A673 (cell line): ENCODE data around the gene SMIM21. TPM values are rescaled to one million over a fixed set of nuclear protein-coding genes. Genes with fewer than 3 reads are reported as not detected.

ENCODE experiments used
- BruUV-seq: library from RNA; stranded (reverse); fragments of 400-500 nt; replicated peaks from 2 replicates; lab custom pipeline; 2021; lab: Mats Ljungman, UMichigan
- CTCF ChIA-PET: fragments of 300-600 bp; sonication (Branson Sonifier 250); formaldehyde crosslinking; loops from one replicate; lab custom pipeline; 2022; ENCODE audit warnings: antibody characterized with exemption; lab: Charles Lee
- POLR2A ChIA-PET: fragments of 300-600 bp; sonication (Branson Sonifier 250); formaldehyde crosslinking; loops from one replicate; lab custom pipeline; 2022; ENCODE audit warnings: antibody characterized with exemption; ENCODE audit not compliant: low non-redundant PET; lab: Charles Lee
- DNase-seq: peaks from one replicate; pipeline ENCODE4 v3.0.0-alpha.2; 2015; ENCODE audit warnings: low spot score
- H3K27ac ChIP-seq: fragments of 200-600 bp; sonication (generic); 2 replicates; pipeline ENCODE4 v1.5.1; 2016; ENCODE audit warnings: mixed run types, low read depth, mild to moderate bottlenecking, mixed read lengths, antibody characterized with exemption, low read length; ENCODE audit not compliant: poor library complexity, severe bottlenecking
- H3K27me3 ChIP-seq: fragments of 200-600 bp; sonication (generic); replicated peaks from 2 replicates; pipeline ENCODE4 v1.6.1; 2017; ENCODE audit warnings: mixed run types, low read depth, mild to moderate bottlenecking, mixed read lengths, antibody characterized with exemption, low read length; ENCODE audit not compliant: insufficient read depth, poor library complexity
- H3K36me3 ChIP-seq: fragments of 200-600 bp; sonication (generic); 2 replicates; pipeline ENCODE4 v1.6.1; 2016; ENCODE audit warnings: mixed run types, mild to moderate bottlenecking, mixed read lengths, antibody characterized with exemption, low read length; ENCODE audit not compliant: insufficient read depth, poor library complexity, severe bottlenecking
- H3K4me1 ChIP-seq: fragments of 200-600 bp; sonication (generic); 2 replicates; pipeline ENCODE4 v1.6.1; 2017; ENCODE audit warnings: mixed run types, mild to moderate bottlenecking, mixed read lengths, antibody characterized with exemption, low read length; ENCODE audit not compliant: insufficient read depth, poor library complexity, severe bottlenecking
- H3K4me3 ChIP-seq: fragments of 200-600 bp; sonication (generic); 2 replicates; pipeline ENCODE4 v1.5.1; 2016; ENCODE audit warnings: low read depth, mixed run types, mild to moderate bottlenecking, mixed read lengths, low read length; ENCODE audit not compliant: poor library complexity, severe bottlenecking
- H3K9me3 ChIP-seq: fragments of 200-600 bp; sonication (generic); 2 replicates; pipeline ENCODE4 v1.6.1; 2016; ENCODE audit warnings: mixed run types, low read depth, mild to moderate bottlenecking, mixed read lengths, antibody characterized with exemption, low read length; ENCODE audit not compliant: poor library complexity, severe bottlenecking
- CTCF ChIP-seq: fragments of 300-800, 200-600 bp; sonication (generic); conservative IDR thresholded peaks from 2 replicates; pipeline ENCODE4 v1.5.1; 2017; ENCODE audit warnings: low read depth, mild to moderate bottlenecking, antibody characterized with exemption, low read length, moderate library complexity, mixed read lengths
- EZH2 ChIP-seq: fragments of 200-600 bp; sonication (generic); IDR thresholded peaks from 2 replicates; pipeline ENCODE4 v1.6.1; 2017; ENCODE audit warnings: borderline replicate concordance, low read depth, mild to moderate bottlenecking, mixed read lengths, antibody characterized with exemption, low read length; ENCODE audit not compliant: poor library complexity, severe bottlenecking
- intact Hi-C: fragments of 100-400 bp; cut with micrococcal nuclease; formaldehyde crosslinking; loops from one replicate; pipeline ENCODE4 v1.10.0; 2022; ENCODE audit not compliant: unreplicated experiment
- total RNA-seq: library from RNA; stranded (reverse); gene quantifications from 2 replicates; pipeline ENCODE4 v1.2.3, GENCODE V29; 2021

SMIM21 gene
- total RNA-seq, 1 experiment from 2014 or later: not detected

- no peaks in the 10 kb centered on the region for H3K27me3 ChIP-seq
Observed at GRCh38 chr18:75395137-75395536, 32.4 kb downstream of the SMIM21 start.

GRCh38 chr18:75393721-75394120 lies 33.8 kb downstream of the SMIM21 start:
- no peaks in the 10 kb centered on the region for H3K9me3 ChIP-seq
- H3K27me3 ChIP-seq: no peaks in the 10 kb centered on the region
- no peak overlapping the region for H3K27ac ChIP-seq
- ChIA-PET CTCF (no interaction called here), POLR2A (no interaction called here)
- no peak for DNase-seq
- H3K36me3 ChIP-seq: no peaks in the 10 kb centered on the region
- no TSS peak for BruUV-seq
- intact Hi-C loops: no loop called here
- TF ChIP-seq EZH2: no peak
- no peaks in the 10 kb centered on the region for H3K4me1 ChIP-seq
- no peak overlapping the region for H3K4me3 ChIP-seq

More at GRCh38 chr18:75395137-75395536, 32.4 kb downstream of the SMIM21 start:
- H3K4me3 ChIP-seq: no peak overlapping the region
- intact Hi-C loops: no loop called here
- ChIA-PET CTCF (no interaction called here), POLR2A (no interaction called here)
- DNase-seq: no peak
- no peaks in the 10 kb centered on the region for H3K4me1 ChIP-seq
- no peaks in the 10 kb centered on the region for H3K36me3 ChIP-seq
- no TSS peak for BruUV-seq
- no peak for TF ChIP-seq EZH2
- TF ChIP-seq CTCF: no peak
- no peak overlapping the region for H3K27ac ChIP-seq
- no peaks in the 10 kb centered on the region for H3K9me3 ChIP-seq

GRCh38 chr18:75392226-75392578 lies 35.3 kb downstream of the SMIM21 start:
- Histone ChIP-seq H3K27ac (no peak overlapping the region), H3K27me3 (no peaks in the 10 kb centered on the region), H3K9me3 (no peaks in the 10 kb centered on the region), H3K4me1 (no peaks in the 10 kb centered on the region), H3K4me3 (no peak overlapping the region), H3K36me3 (no peaks in the 10 kb centered on the region)
- no peak for DNase-seq
- TF ChIP-seq CTCF (no peak), EZH2 (no peak)
- no TSS peak for BruUV-seq
- POLR2A ChIA-PET: no interaction called here
- CTCF ChIA-PET: no interaction called here
- intact Hi-C loops: no loop called here
